Progenitor cell of endocrine pancreas (in vitro differentiated cells): ENCODE results near the gene PNPLA2. TPM values are rescaled to one million over a fixed set of nuclear protein-coding genes. Genes with fewer than 3 reads are reported as not detected.

Experiments used
- DNase-seq: peaks from one replicate; pipeline ENCODE4 v3.0.0; 2021; ENCODE audit warnings: low spot score; ENCODE audit not compliant: unreplicated experiment
- H3K27ac Mint-ChIP-seq: 2 replicates; pipeline ENCODE4 v1.8.0; 2021; ENCODE audit warnings: mild to moderate bottlenecking, moderate library complexity, mixed read lengths
- H3K27me3 Mint-ChIP-seq: 2 replicates; pipeline ENCODE4 v1.8.0; 2021; ENCODE audit warnings: mixed read lengths
- H3K36me3 Mint-ChIP-seq: 2 replicates; pipeline ENCODE4 v1.8.0; 2022; ENCODE audit warnings: mixed read lengths; ENCODE audit not compliant: insufficient read depth
- H3K4me1 Mint-ChIP-seq: 2 replicates; pipeline ENCODE4 v1.8.0; 2021; ENCODE audit warnings: low read depth, mixed read lengths
- H3K4me3 Mint-ChIP-seq: 2 replicates; pipeline ENCODE4 v1.8.0; 2021; ENCODE audit warnings: low read depth, mild to moderate bottlenecking, moderate library complexity, mixed read lengths
- H3K9me3 Mint-ChIP-seq: 2 replicates; pipeline ENCODE4 v1.8.0; 2021; ENCODE audit warnings: low read depth, mixed read lengths
- total RNA-seq: library from RNA; stranded (reverse); gene quantifications from 2 replicates; pipeline ENCODE4 v1.2.1, GENCODE V29; 2021
- TF ChIP-seq, protein P1 (sequence below): fragments of 200-600 bp; sonication (generic); IDR thresholded peaks from one replicate; pipeline ENCODE4 v1.5.0; 2021; ENCODE audit warnings: antibody characterized with exemption, mild to moderate bottlenecking; ENCODE audit not compliant: unreplicated experiment

The PNPLA2 gene
- total RNA-seq, 1 donor from 2014 or later: 51.1 TPM

DNA sequence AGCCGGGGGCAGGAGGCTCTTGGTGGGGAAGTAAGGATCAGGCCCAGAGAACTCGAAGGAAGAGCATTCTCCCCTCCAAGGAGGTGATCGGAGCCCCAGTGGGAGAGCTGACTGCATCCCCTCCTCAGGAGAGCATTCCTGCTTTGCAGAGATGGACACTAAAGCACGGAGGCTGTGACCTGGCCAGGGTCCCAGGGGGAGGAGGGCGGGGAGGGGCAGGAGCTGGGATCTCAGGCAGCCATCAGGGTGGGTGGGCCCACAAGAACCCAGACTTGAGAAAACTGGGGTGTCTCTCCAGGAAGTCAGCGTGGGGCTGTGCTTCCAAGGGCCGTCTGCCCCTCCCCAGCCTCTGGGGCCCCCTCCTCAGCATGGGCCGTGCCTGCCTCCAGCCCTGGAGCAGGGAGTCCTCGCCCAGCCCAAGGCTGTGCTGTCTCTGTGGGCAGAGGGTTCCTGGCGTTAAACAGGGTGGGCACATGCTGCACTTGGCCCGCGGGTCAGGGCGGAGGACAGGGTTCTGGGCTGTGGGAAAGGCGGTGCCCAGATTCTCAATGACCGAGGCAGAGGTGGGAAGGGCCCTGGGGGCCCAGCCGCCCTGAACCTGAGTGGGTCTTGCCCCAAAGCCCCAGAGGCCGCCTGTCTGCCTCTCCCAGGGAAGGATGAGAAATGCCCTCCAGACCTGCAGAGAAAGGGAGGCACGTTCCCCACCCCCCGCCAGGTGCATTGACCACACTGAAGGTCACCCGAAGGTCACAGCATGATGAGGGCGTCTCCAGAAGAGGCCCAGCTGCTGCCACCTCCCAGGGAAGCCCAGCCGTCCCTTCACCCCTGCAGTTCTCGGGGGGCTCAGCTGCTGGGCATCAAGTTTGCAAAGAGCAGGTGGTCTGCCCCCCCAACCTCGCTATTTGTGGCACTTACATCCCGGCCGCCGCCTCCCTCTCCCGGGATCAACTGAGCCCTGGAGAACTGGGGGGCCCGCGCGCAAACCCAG, 29.5 kb upstream of the PNPLA2 start:
- Mint-ChIP-seq H3K4me3 (no peak overlapping the region), H3K9me3 (no peaks in the 10 kb centered on the region), H3K36me3 (no peaks in the 10 kb centered on the region), H3K4me1 (no peaks in the 10 kb centered on the region), H3K27me3 (no peaks in the 10 kb centered on the region), H3K27ac (no peak overlapping the region)
- TF ChIP-seq, protein P1, sequence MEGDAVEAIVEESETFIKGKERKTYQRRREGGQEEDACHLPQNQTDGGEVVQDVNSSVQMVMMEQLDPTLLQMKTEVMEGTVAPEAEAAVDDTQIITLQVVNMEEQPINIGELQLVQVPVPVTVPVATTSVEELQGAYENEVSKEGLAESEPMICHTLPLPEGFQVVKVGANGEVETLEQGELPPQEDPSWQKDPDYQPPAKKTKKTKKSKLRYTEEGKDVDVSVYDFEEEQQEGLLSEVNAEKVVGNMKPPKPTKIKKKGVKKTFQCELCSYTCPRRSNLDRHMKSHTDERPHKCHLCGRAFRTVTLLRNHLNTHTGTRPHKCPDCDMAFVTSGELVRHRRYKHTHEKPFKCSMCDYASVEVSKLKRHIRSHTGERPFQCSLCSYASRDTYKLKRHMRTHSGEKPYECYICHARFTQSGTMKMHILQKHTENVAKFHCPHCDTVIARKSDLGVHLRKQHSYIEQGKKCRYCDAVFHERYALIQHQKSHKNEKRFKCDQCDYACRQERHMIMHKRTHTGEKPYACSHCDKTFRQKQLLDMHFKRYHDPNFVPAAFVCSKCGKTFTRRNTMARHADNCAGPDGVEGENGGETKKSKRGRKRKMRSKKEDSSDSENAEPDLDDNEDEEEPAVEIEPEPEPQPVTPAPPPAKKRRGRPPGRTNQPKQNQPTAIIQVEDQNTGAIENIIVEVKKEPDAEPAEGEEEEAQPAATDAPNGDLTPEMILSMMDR: no peak
- DNase-seq: no peak

DNA sequence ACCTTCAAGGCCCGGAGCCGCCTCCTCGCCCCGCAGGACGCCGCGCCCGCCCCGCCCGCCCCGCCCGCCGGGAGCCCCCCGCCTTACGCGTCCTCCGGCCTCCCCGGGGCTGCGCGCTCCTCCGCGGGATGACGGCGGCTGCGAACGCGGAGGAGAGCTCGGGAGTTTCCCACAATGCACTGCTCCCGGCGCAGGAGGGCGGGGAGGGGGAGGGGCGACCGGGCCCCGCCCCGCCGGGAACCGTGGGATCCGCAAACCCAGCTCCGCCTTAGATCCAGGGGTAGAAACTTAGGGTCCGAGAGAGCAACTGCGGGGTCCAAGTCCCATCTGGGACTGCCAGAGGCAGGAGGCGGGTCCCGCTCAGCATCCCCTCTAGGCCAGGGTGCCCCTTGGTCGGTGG, 28.8 kb upstream of the PNPLA2 start, which contains the start of gene CEND1:
Gene CEND1 (minus strand): TSS at position 148 of the 400 bp plus-strand sequence. CDS start 1,514 bp downstream, outside the sequence.
- H3K9me3 Mint-ChIP-seq: no peaks in the 10 kb centered on the region
- no peaks in the 10 kb centered on the region for H3K36me3 Mint-ChIP-seq
- no peak within 1 kb of the TSS for H3K4me3 Mint-ChIP-seq
- TF ChIP-seq, protein P1: no peak
- no peaks in the 10 kb centered on the region for H3K27me3 Mint-ChIP-seq
- H3K27ac Mint-ChIP-seq: no peak within 1 kb of the TSS
- no peaks in the 10 kb centered on the region for H3K4me1 Mint-ChIP-seq
- no peak for DNase-seq

DNA sequence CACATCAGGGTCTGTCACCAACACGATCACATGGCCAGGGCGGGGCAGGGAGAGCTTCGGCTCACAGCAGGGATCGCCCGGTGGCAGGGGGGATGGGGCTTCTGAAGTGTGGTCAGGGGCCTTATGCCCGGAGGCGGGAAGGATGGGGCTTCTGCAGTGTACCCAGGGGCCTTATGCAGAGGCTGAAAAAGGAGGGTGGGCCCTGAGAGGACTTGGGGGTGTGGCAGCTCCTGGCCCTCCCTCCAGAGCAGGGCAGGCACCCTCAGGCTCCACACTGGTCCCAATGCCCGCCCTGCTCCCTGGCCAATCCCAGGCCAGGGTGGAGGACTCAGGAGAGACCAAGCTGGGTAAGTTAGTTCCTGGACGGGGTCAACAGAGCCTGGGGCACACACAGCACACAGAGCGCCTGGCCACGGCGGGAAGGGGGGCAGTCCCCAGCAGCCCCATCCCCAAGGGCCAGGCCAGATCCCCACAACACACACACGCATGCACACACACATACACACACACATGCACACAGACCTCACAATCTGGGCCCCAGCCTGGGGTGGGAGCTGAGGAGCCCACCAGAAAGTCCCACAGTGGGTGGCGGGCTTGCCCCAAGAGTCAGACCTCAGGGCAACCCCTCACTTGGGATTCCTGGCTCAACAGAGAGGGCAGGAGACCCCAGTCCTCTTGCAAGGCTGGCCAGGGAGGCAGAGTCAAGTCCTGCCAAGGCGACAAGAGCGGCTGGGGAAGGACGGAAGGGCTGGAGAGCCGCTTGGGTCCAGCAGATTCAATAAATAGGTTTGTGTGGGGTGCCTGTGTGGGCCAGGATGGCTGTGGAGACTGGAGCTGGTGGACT, 27.8 kb upstream of the PNPLA2 start:
- TF ChIP-seq, protein P1: no peak
- Mint-ChIP-seq H3K9me3 (no peaks in the 10 kb centered on the region), H3K27me3 (no peaks in the 10 kb centered on the region), H3K36me3 (no peaks in the 10 kb centered on the region), H3K4me1 (peaks cover under 1% of the 10 kb centered on the region), H3K27ac (no peak overlapping the region), H3K4me3 (no peak overlapping the region)
- DNase-seq: no peak

DNA sequence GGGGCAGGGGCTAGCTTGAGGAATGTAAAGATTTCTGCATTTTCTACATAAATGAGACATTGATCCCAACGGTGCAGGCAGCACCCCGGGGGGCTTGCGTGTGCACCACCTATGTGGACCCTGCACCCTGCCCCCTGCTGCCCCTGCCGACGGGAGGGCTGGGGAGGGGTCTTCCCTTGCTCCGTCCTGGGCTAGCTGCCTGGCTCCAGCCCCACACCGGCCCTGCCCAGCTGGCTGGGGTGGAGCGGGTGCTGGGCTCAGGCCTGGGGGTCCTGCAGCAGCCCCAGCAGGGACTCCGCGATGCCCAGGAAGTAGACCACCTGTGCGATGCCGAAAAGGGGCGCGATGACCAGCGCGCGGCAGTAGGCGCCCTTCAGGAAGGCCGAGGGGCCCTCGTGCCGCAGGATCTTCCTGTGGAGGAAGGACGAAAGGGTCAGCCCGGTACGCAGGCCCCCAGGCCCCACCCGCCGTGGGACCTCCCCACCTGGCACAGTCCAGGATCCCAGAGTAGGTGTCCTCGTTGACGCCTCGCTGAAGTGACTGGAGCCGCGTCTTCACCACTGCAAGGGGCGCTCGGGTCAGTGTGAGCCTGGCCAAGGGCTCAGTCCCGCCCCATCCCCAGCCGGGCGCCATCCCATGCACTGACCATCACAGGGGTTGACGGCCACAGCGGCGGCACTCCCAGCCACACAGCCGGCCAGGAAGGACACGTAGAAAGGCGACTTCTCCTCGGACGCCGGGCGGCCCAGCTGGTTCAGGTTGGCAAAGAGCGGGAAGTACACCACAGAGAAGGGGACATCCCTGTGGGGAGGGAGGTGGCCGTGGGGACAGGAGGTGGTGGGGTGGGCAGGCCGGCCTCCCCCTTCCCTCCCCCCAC, 26.8 kb upstream of the PNPLA2 start:
- H3K27ac Mint-ChIP-seq: no peak overlapping the region
- H3K36me3 Mint-ChIP-seq: no peaks in the 10 kb centered on the region
- H3K4me1 Mint-ChIP-seq: peaks cover 5% of the 10 kb centered on the region
- no peaks in the 10 kb centered on the region for H3K27me3 Mint-ChIP-seq
- H3K4me3 Mint-ChIP-seq: no peak overlapping the region
- DNase-seq: no peak
- H3K9me3 Mint-ChIP-seq: no peaks in the 10 kb centered on the region
- TF ChIP-seq, protein P1: no peak
